HG03196 (cell line): Measurements from ENCODE around the gene TDRD9.

Experiments
- ATAC-seq: cut with Tn5 transposase; IDR thresholded peaks from one replicate; pipeline ENCODE4 v1.9.1; 2021; ENCODE audit not compliant: unreplicated experiment

Gene TDRD9

DNA sequence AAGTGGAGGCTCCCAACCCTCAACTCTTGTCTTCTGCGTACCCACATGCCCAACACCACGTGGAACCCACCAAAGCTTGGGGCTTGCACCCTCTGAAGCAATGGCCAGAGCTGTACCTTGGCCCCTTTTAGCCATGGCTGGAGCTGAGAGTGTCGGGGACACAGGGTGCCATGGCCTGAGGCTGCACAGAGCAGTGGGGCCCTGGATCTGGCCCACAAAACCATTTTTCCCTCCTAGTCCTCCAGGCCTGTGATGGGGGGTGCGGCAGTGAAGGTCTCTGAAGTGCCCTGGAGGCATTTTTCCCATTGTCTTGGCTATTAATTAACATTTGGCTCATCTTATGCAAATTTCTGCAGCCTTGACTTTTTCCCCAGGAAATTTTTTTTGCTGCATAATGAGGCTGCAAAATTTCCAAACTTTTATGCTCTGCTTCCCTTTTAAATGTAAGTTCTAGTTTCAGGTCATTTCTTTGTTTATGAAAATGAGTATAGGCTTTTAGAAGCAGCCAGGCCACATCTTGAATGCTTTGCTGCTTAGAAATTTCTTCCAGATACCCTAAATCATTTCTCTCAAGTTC lies 138.6 kb downstream of the TDRD9 start:
- no peak for ATAC-seq

DNA sequence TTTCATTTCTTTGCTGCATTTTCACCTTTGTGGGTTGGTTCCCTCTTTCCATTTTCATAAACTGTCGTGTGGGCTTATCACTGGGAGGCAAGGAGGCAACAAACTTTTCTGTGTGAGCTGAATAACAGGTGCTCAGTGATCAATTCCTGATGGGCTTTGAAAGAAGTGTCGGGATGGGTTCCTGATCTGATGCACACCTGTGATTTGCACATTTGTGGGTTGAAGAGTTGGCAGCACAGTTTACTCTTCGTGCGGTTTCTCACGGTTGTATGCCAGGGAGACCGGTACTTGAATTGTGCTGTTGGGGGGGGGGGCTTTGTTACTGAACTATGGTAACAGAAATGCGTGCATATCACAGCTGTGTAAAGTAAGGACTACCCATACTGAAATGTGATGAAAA lies 141.3 kb downstream of the TDRD9 start:
- no peak for ATAC-seq

DNA sequence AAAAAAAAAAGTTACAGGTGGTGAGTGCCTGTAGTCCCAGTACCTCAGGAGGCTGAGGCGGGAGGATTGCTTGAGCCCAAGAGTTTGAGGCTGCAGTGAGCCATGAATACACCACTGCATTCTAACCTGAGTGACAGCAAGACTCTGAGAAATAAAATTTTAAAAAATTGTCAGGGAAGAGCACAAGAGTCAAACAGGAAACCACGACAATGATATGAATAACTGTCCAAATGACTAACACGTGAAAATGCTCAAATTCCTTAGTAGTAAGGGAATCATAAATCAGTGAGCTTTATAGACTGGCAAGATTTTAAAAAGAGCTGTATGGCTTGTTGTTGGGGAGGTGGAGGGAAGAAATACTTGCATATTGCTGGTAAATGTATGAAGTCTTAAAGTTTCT lies 144.3 kb downstream of the TDRD9 start:
- no peak for ATAC-seq

DNA sequence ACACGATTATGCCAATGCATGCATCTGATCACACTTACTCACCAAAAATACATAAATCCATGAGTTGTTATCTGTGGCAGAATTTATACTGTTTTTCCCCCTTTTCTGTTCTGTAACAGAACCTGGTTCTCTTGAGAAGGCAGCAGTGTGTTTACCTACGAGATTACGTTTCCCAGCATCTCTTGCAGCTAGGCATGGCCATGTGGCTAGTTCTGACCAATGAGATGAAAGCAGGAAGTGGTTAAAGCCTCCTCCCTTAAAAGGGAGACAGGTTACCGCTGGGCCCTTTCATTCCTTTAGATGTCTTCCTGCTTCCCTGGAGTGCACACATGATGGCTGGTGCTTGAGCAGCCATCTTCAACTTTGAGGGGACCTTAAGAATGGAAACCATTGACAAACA lies 145.5 kb downstream of the TDRD9 start:
- no peak for ATAC-seq

DNA sequence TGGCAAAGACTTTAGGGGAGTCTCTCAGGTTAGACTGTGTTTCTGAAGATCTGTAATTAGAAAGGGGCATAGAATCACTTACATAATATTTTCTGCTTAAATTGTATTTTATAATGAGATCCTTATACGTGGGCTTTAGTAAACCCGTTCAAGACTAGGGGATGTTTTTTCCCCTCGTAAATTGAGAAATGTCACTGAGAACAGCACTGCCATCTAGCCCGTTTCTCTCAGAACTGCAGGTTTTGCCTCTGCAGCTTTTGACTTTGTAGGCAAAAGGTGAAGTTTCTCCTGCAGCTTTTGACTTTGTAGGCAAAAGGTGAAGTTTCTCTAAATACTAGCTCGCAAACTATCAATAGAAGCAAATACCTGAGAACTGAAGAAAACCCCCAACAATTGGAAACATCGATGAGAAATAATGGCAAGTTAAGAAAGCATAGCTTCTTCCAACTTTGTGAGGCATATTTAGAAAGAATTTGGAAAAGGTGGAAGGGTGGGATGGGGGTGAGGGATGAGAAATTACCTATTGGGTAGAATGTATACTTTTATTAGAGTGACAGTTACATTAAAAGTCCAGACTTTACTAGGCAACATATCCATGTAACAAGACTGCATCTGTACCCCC lies 147.4 kb downstream of the TDRD9 start:
- ATAC-seq: no peak

DNA sequence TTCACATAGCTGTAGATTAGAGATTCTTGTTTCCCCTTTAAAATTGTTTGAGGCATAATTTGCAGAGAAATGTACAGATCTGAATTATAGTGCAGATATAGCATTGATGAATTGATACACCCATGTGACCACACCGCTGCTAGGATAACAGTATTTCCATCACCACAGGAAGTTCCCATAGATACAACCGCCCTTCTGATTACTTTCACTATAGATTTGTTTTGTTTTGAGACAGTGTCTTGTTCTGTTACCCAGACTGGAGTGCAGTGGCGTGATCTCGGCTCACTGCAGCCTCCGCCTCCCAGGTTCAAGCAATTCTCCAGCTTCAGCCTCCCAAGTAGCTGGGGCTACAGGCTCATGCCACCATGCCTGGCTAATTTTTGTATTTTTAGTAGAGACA lies 148.5 kb downstream of the TDRD9 start:
- ATAC-seq: no peak

DNA sequence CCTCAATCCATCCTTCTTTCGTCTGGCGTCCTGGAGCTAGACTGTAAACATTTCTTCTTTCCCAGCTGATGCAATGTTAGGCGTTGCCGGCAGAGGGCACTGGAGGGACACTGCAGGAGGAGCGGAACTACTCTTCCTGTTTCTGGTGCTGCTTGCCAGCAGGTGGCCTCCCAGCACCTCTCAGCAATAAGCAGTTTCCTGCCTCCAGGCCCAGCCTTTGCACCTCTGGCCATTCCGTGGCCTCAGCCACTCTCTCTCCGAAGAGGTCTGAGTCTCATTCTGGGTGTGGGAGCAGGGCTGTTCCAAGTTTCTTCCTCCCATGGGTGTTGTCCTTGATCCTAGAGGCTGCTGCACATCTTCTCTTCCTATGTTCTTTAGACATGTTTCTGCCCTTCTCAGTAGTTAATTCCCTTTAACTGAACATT lies 149.8 kb downstream of the TDRD9 start:
- ATAC-seq: peak; percentile 89

DNA sequence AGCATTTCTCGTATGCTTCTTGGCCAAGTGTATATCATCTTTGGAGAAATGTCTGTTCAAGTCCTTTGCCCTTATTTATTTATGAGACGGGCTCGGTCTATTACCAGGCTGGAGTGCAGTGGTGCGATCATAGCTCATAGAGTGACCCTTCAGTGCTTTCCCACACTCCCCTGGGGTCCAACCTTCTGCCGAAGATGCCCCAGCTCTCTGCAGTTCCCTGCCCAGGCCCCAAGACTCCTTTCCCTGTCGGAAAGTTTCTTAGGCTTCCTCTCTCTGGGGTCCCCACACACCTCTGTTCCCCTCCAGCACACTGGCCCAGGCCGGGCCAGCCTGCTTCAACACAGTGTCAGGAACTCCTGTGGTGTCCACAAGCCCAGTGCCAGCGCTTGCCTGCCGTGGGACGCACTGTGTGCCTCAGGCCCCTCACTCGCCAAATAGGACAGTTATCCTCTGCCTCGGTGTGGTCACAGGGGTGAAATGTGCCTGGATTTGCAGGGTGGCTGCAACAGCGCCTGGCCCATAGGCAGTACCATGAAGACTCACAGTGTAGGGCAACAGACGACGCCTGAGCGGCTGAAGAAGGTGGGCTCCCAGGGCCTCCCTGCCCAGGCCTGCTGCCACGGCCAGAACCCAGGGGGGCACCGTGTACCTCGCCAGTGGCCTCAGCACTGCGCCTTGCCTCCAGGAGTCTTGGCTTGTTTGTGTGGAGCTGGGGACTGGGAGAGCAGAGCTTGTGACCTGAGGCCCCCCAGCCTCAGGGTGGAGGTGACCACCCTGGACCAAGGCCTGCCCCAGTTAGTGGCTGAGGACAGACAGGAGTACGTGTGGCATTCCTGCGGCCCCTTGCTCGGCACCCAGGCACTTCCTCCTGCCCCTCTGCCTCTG lies 152.4 kb downstream of the TDRD9 start:
- ATAC-seq: no peak

DNA sequence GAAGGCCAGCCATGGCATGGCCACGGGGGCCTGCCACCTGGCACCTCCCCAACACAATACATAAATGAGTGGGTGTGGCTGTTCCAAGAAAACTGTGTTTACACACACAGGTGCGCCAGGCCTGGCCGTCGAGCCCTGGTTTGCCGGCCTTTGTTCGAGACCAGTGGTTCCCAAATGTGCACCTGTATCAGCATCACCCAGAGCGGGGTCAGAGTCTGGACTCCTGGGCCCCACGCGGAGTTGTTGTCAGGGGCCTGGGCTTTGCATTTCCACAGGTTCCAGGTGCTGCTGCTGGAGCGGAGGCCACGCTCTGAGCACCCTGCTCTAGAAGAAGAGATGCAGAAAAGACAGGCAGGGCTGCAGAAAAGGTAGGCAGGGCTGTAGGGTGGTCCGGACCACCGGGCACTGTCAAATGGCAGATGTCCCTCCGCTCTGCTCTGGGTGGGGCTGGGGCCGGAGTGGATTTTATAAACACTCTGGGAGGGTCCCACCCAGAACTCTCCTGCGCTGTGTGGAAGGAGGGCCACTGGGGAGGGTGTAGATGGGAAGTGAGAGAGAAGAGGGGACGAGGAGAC lies 153.1 kb downstream of the TDRD9 start:
- no peak for ATAC-seq

DNA sequence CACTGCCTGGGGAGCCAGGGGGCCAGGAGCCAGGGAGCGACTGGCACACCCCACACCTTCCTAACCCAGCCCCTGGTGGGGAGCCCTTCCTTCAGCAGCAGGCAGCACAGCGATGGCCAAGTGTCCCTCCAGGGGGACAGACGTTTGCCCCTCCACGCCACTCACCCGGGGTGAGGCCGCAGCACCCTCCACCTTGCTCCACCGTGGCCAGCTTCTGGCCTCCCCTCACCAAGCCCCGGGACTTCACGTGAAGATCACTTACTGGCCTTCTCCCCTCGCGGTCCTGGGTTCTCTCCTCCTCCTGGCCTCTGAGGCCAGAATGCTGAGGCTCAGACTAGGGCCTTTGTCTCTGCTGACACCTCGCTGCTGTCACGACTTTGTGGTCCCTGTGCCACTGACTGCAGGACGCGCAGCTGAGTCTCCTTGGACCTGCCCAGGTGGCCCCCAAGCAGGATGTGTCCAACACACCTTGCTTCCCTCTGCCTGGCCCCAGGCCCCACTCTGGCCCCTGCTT lies 153.8 kb downstream of the TDRD9 start:
- no peak for ATAC-seq

DNA sequence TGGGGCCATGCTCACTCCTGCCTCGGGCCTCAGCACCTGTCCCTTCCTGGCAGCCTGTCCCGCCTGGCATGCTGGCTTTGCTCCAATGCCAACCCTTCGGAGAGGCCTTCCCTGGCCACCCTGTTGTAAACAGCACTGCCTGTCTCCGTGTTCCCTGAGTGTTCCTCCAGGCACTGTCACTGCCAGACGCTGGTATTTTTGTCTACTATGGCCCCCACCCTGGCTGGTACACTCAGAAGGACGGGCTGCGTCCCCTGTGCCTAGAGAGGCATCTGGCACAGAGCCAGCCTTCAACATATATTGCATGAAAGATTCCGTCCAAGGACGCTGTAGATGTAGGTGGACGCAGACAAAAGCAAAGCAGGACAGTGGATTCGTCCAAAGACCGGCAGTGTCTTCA lies 154.6 kb downstream of the TDRD9 start:
- no peak for ATAC-seq

DNA sequence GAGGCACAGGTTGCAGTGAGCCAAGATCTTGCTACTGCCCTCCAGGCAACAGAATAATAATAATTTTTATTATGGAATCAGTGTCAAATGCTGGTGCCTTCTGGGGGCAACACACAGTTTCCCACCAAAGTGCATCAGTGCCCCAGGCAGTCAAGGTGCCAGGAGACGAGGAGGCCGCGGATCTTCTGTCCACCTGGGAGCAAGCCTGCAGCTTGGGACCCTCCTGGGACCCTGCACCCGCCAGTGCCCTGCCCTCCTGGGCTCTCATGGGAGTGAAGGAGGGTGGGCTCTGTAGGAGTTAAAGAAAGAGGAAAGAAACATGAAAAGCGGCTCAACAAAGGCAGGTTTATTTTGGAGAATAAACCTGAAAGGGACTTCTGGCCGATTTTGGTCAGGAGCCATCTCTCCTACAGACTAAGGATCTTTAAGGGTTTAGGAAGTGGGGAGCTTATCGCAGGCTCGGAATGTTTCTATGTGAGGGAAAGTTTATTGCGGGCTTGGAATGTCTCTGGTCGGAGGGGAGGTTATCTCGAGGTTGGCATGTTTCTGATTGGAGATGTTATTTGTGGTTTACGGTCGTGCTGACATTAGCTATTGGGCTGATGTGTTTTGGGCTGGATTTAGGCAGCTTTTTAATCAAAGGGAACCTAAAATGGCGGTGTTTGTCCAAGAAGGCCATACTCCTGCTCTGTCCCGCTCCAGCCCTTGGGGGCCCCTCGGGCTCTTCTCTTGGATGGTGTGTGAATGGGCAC lies 156.2 kb downstream of the TDRD9 start:
- no peak for ATAC-seq

DNA sequence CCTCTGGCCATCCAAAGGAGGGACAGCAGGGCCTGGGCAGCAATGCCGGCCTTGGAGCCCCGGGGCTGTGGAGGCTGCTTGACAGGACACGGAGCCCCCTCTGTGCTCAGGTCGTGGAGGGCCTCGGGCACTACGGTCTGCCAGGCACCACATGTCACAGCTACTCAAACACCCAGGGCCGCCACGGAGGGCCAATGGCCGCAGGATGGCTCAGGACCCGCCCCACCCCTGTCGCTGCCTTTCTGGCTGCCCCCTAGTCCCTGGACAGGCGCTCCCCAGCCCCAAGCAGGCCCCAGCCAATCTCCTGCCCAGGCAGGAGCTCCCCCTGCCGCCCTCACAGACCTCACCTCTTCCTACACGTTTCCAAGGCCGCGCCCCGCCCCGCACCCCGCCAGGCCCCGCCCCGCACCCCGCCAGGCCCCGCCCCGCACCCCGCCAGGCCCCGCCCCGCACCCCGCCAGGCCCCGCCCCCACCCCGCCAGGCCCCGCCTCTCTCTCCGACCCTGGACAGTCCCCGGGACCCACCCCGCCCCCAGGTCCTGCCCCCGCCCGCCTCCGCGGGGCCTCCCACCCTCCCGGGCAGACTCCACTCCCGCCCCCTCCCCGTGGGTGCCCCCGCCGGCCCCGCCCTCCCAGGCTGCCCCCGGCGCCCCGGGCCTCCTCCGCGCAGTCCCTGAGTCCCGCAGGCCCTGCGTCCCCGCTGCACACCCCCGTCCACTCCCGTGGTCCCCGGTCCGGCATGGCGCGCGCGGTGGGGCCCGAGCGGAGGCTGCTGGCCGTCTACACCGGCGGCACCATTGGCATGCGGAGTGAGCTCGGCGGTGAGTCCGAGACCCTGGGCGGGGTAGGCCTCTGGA lies 157.0 kb downstream of the TDRD9 start, which contains the start of gene ASPG:
ASPG (plus strand) TSS at position 669 of the 857 bp plus-strand sequence; CDS start at position 740, 71 bp downstream.
- no peak for ATAC-seq

DNA sequence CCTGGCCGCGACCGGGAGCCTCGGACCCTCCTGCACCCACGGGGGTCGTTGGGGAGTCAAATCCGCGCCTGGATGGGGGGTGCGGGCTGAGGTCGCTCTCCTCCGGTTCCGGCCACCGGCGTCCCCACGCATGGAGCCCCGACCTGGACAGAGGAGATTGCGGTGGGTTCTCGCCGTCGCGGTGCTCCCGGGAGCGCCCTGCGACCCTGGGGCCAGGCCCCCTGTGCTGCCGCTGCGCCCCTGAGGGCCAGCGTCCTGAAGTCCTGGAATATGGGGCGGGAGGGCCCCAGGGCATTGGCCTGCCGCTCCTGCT lies 157.6 kb downstream of the TDRD9 start:
- ATAC-seq: no peak

DNA sequence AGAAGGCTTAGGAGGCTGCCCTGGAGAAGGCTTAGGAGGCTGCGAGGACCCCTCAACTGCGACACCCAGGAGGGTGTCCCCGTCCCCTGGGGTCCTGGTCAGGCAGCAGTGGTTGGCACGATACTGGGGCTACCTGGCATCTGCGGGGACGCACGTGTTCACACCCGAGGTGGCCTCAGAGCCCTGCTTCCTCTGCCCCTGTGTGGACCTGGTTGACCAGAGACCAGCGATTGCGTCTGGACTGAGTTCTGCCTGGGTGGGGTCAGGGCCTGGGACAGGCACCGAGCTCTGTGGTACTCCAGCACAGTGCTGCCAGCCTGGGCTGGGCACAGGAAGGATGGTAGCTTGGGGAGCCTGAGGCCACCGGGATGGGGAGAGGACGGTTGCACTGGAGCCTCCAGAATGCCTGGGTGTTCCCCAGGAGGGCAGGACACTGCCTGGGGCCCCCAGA lies 158.0 kb downstream of the TDRD9 start:
- ATAC-seq: no peak

DNA sequence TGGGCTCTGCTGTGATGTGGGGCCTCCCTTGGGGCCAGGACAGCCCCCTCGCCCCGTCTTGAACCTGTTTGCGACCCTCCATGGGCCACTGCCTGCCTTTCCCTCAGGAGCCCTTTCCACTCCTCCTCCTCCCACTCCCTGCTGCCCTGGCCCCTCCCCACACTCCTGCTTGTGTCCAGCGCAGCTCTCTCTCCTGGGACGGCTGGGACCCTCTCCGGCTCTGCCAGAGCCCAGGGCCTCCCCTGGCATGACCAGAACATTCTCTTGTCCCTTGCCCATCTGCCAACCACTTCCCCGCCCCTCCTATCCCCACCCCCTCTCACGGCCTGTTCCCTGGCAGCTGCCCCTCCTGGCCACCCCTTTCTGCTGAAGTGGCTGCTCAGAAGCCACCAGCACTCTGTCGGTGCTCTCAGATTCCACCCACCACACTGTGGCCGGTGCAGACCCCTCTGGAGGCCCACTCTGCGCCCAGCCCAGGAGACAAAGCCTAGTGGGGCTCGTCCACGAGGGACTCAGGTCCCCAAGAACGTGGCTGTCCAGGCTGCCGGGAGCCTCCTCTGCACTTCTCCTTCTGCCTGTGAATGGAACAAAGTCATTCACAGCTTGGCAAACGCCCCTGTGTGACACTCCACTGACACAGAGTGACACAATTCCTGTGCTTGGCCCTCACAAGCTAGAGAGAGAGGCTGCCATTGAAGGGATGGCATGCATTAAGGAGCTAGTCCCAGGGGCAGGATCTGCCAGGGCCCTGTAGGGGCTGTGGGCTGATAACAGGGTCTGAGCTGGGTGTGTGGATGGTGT lies 158.6 kb downstream of the TDRD9 start:
- ATAC-seq: no peak

DNA sequence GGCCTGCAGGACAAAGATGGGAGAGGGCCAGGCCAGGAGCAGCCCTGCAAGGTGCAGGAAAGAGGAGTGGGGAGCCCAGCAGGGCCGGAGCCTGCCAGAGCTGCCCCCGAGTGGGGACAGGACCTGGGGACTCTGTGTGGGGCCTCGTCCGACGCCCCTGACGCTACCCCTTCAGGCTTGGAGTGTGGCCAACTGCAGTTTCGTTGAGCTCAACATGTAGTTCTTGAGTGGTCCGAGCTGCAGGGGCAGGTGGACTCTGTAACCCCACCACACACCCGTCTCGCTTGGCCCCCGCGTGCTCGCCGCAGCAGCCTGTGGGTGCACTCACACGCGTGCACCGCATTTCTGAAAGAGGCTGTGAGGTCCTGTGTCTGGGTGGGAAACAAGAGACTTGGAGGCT lies 159.2 kb downstream of the TDRD9 start:
- ATAC-seq: no peak

DNA sequence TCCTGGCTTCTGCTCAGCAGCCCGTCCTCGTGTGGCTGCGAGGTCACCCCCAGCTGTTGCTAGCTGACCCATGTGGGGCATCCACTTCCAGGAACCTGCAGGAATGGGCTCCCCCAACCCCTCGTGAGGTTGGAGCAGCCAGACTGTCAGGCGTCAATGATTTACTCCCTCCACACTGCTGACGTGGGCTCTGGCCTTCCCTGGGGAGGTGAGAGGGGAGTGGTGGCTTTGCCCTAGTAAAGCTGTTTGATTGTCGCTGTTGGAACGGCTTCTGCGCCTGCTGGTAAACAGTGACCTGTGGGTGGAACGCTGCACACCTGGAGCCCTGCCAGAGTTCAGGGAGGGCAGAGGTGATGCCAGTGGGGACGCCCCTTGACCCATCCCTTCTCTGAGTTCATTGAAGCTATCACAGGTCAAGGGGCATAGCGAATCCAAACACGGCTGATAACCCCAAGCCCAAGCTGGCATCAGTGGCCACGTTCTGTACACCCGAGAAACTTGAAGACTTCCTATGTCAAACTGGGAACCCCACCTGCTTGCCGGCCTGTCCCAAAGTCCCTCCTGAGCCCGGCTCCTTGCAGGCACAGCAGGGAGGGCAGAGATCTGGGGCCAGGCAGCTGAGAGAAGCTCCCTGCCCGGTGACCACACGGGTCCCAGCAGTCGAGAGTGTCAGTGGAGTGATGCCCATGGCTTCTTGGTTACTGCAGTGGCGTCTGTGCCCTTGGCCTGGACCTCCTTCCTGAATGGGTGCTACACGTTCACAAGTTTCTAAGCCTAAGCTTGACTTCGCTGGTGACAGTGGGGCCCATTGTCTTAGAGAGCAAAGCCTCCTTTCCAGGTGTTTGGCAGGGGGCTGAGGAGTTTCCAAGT lies 160.0 kb downstream of the TDRD9 start:
- ATAC-seq: no peak
